BE2C (cell line): ENCODE data around the gene POU6F2.
"Not testable (repeated sequence)": the region's sequence is repeated elsewhere in the genome, so short reads cannot be mapped to it uniquely, and the experiment has no call there.

ENCODE experiments used
- DNase-seq: peaks from one replicate; pipeline ENCODE4 v3.0.0-alpha.2; 2020
- H3K27me3 ChIP-seq: fragments of 250-450 bp; sonication (Bioruptor Pico); 2 replicates; pipeline ENCODE4 v1.5.1; 2020; ENCODE audit warnings: mild to moderate bottlenecking
- H3K36me3 ChIP-seq: fragments of 250-450 bp; sonication (Bioruptor Pico); 2 replicates; pipeline ENCODE4 v1.5.1; 2020; ENCODE audit warnings: mild to moderate bottlenecking
- H3K4me1 ChIP-seq: fragments of 250-450 bp; sonication (Bioruptor Pico); 2 replicates; pipeline ENCODE4 v1.5.1; 2020
- H3K4me3 ChIP-seq: 2 replicates; pipeline ENCODE4 v1.5.1; 2011; ENCODE audit warnings: low read depth, low read length
- H3K9me3 ChIP-seq: fragments of 250-450 bp; sonication (Bioruptor Pico); 2 replicates; pipeline ENCODE4 v1.5.1; 2020
- CTCF ChIP-seq: IDR thresholded peaks from 2 replicates; pipeline ENCODE4 v1.5.1; 2012; ENCODE audit warnings: mild to moderate bottlenecking, low read depth, low read length

POU6F2 gene

GRCh38 chr7:38936641-38937040 lies 41.1 kb upstream of the POU6F2 start:
- no peak overlapping the region for H3K4me3 ChIP-seq
- DNase-seq, result no peak

GRCh38 chr7:38938001-38938485 lies 39.7 kb upstream of the POU6F2 start:
- TF ChIP-seq CTCF, result no peak
- DNase-seq, result no peak
- Histone ChIP-seq H3K27me3 (peaks cover 16% of the 10 kb centered on the region), H3K4me3 (no peak overlapping the region), H3K36me3 (no peaks in the 10 kb centered on the region), H3K4me1 (no peaks in the 10 kb centered on the region), H3K9me3 (no peaks in the 10 kb centered on the region)

More at GRCh38 chr7:38936641-38937040, 41.1 kb upstream of the POU6F2 start:
- H3K9me3 ChIP-seq, result no peaks in the 10 kb centered on the region
- peaks cover 3% of the 10 kb centered on the region for H3K27me3 ChIP-seq
- TF ChIP-seq CTCF, result no peak
- no peaks in the 10 kb centered on the region for H3K4me1 ChIP-seq
- no peaks in the 10 kb centered on the region for H3K36me3 ChIP-seq

DNA sequence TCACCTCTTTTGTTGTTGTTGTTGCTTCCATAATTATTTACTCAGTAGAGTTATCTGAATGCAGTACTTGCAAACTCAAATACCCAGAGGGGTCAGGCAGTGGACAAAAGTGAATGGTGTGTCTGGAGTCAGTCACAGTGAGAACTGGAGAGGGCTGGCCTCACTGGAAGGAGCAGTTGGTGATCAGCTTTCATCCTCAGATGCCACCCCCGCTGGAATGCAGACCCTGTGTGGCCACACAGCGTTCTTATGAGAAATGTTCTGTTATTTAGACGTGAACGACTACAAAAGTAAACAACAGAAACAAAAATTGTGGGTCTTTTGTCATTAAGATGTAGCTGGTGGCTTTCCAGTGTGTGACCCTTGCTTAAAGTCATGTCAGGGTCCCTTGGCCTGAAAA lies 39.1 kb upstream of the POU6F2 start:
- Histone ChIP-seq H3K27me3 (peaks cover 21% of the 10 kb centered on the region), H3K4me3 (no peak overlapping the region), H3K36me3 (no peaks in the 10 kb centered on the region), H3K4me1 (no peaks in the 10 kb centered on the region), H3K9me3 (no peaks in the 10 kb centered on the region)
- TF ChIP-seq CTCF, result no peak
- no peak for DNase-seq

- no peak for TF ChIP-seq CTCF
- no peak for DNase-seq
These were observed 36.9 kb upstream of the POU6F2 start for GRCh38 chr7:38940774-38941173.

DNA sequence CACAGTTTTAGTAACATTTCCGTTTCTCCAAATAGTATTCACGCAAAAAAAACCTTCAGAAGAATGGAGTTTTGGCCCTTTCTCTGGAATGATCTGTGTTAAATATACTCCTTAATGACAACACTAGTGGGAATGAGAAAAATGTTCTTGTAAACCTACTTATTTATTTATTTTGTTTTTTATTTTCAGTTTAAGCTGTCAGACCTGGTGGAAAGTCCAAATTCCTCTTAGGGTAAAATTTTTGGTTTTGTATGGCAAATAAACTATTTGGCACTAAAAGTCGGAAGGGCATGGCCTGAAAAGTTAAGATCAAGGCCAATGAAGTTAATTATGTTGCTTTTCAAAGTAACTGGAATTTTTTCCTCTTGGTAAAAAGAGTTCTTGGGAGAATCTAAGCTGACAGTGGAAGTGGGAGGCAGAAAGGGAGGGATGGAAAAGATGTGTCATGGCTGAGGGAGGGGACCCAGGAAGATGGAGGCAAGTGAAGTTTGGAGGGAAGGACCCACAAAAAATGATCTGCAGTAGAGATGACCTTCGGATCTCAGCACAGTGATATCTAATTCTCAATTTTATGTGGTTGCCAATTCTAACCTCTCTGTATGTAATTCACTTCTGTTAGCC lies 35.2 kb upstream of the POU6F2 start:
- Histone ChIP-seq H3K4me3 (no peak overlapping the region), H3K36me3 (no peaks in the 10 kb centered on the region), H3K9me3 (no peaks in the 10 kb centered on the region), H3K4me1 (no peaks in the 10 kb centered on the region), H3K27me3 (peaks cover 29% of the 10 kb centered on the region)
- TF ChIP-seq CTCF, result no peak
- DNase-seq, result no peak

More at GRCh38 chr7:38940774-38941173, 36.9 kb upstream of the POU6F2 start:
- Histone ChIP-seq H3K9me3 (no peaks in the 10 kb centered on the region), H3K4me3 (no peak overlapping the region), H3K27me3 (peaks cover 29% of the 10 kb centered on the region), H3K4me1 (no peaks in the 10 kb centered on the region), H3K36me3 (no peaks in the 10 kb centered on the region)

- not testable (repeated sequence) for H3K36me3 ChIP-seq, DNase-seq, H3K9me3 ChIP-seq, H3K4me1 ChIP-seq, H3K4me3 ChIP-seq
- peaks cover 30% of the 10 kb centered on the region for H3K27me3 ChIP-seq
These were observed 30.2 kb upstream of the POU6F2 start for GRCh38 chr7:38947541-38947940.
